Liver (tissue), 9 donors: ENCODE results near the gene SHROOM2. TPM values are rescaled to one million over a fixed set of nuclear protein-coding genes. Genes with fewer than 3 reads are reported as not detected.

Experiments used
- DNase-seq: peaks from one replicate; pipeline ENCODE4 v3.0.0-alpha.2; 2017; ENCODE audit warnings: low spot score
- H3K27ac ChIP-seq, 2 donors: one replicate each; pipeline ENCODE4 v1.7.0; 2013; ENCODE audit warnings: inconsistent platforms in 2 of 2, low read length in 2 of 2, control low read depth in 1 of 2, low read depth in 1 of 2, mild to moderate bottlenecking in 1 of 2
- H3K27me3 ChIP-seq, 4 donors: one replicate each; pipeline versions ENCODE4 v1.6.1 to v1.7.0; 2013; ENCODE audit warnings: low read length in 3 of 4, inconsistent platforms in 1 of 4, mild to moderate bottlenecking in 1 of 4, moderate library complexity in 1 of 4; ENCODE audit not compliant: control insufficient read depth in 4 of 4, insufficient read depth in 4 of 4
- H3K36me3 ChIP-seq, 4 donors: one replicate each; pipeline versions ENCODE4 v1.6.1 to v1.7.0; 2013; ENCODE audit warnings: low read length in 3 of 4, mild to moderate bottlenecking in 3 of 4, low read depth in 1 of 4, moderate library complexity in 1 of 4; ENCODE audit not compliant: control insufficient read depth in 4 of 4, insufficient read depth in 3 of 4
- H3K4me1 ChIP-seq, 4 donors: one replicate each; pipeline versions ENCODE4 v1.6.1 to v1.7.0; 2013; ENCODE audit warnings: low read length in 3 of 4, mild to moderate bottlenecking in 3 of 4, moderate library complexity in 1 of 4; ENCODE audit not compliant: control insufficient read depth in 4 of 4, insufficient read depth in 4 of 4
- H3K4me3 ChIP-seq, 3 donors: one replicate each; pipeline versions ENCODE4 v1.6.1 to v1.7.0; 2013; ENCODE audit warnings: low read length in 3 of 3, control low read depth in 1 of 3, low read depth in 1 of 3, mild to moderate bottlenecking in 1 of 3
- H3K9ac ChIP-seq, 2 donors: one replicate each; pipeline ENCODE4 v1.7.0; 2013; ENCODE audit warnings: low read length in 2 of 2, mild to moderate bottlenecking in 2 of 2, moderate library complexity in 2 of 2, control low read depth in 1 of 2, low read depth in 1 of 2
- H3K9me3 ChIP-seq, 4 donors: one replicate each; pipeline versions ENCODE4 v1.6.1 to v1.7.0; 2013; ENCODE audit warnings: low read length in 3 of 4; ENCODE audit not compliant: control insufficient read depth in 4 of 4
- CTCF ChIP-seq: fragments of 150-350 bp; IDR thresholded peaks from 2 replicates; pipeline ENCODE4 v1.5.1; 2017; ENCODE audit warnings: improper control_type of control experiment, low read depth, low read length; ENCODE audit not compliant: missing input control
- FOXA1 ChIP-seq: IDR thresholded peaks from 2 replicates; pipeline ENCODE4 v1.6.1; 2016; ENCODE audit warnings: antibody characterized with exemption
- GABPA ChIP-seq, 2 donors: IDR thresholded peaks in 1 of 2; conservative IDR thresholded peaks in 1 of 2; 2 replicates each; pipeline ENCODE4 v1.6.1; 2016; ENCODE audit warnings: antibody characterized with exemption in 2 of 2, mild to moderate bottlenecking in 1 of 2, moderate library complexity in 1 of 2
- HNF4A ChIP-seq, 2 donors: conservative IDR thresholded peaks; 2 replicates each; pipeline ENCODE4 v1.6.1; 2016; ENCODE audit warnings: antibody characterized with exemption in 2 of 2, mild to moderate bottlenecking in 2 of 2
- JUND ChIP-seq, 2 donors: IDR thresholded peaks; 2 replicates each; pipeline ENCODE4 v1.6.1; 2016; ENCODE audit warnings: antibody characterized with exemption in 2 of 2
- RAD21 ChIP-seq, 2 donors: IDR thresholded peaks; 2 replicates each; pipeline ENCODE4 v1.6.1; 2016; ENCODE audit warnings: antibody characterized with exemption in 2 of 2, mild to moderate bottlenecking in 2 of 2
- REST ChIP-seq: IDR thresholded peaks from 2 replicates; pipeline ENCODE4 v1.6.1; 2016; ENCODE audit warnings: antibody characterized with exemption, mild to moderate bottlenecking
- RXRA ChIP-seq, 2 donors: IDR thresholded peaks; 2 replicates each; pipeline ENCODE4 v1.6.1; 2017 to 2018; ENCODE audit warnings: antibody characterized with exemption in 2 of 2, mild to moderate bottlenecking in 1 of 2
- SP1 ChIP-seq: IDR thresholded peaks from 2 replicates; pipeline ENCODE4 v1.6.1; 2018; ENCODE audit warnings: antibody characterized with exemption, mild to moderate bottlenecking
- TAF1 ChIP-seq: conservative IDR thresholded peaks from 2 replicates; pipeline ENCODE4 v1.6.1; 2016; ENCODE audit warnings: antibody characterized with exemption, mild to moderate bottlenecking
- ZBTB33 ChIP-seq: IDR thresholded peaks from 2 replicates; pipeline ENCODE4 v1.6.1; 2016; ENCODE audit warnings: antibody characterized with exemption
- WGBS: extraction: QIAGEN DNeasy Blood & Tissue Kit; methylation state at CpG from one replicate; pipeline ENCODE4 v1.1.7; 2013; 5-methylcytosine and 5-hydroxymethylcytosine counted together
- polyA plus RNA-seq, 2 donors: library from polyadenylated mRNA; stranded (reverse) in 1 of 2; unstranded in 1 of 2; fragments of 200-250 nt in 1 of 2; fragments of >200 nt in 1 of 2; fragmentation: Nextera tagmentation in 1 of 2; extraction: Ambion mirVana in 1 of 2; gene quantifications; one replicate each; pipeline versions ENCODE4 v1.2.1 to v1.2.3, GENCODE V29; 2013 to 2015
- total RNA-seq, 2 donors: library from RNA; depleted of rRNA; stranded (reverse); fragments of >200 nt; gene quantifications; one replicate each; pipeline ENCODE4 v1.2.3, GENCODE V29; 2014
- donor health status: healthy.
- donor health status: healthy.
- donor health status: healthy.
- donor health status: healthy.
- donor health status: healthy.

SHROOM2 gene
- total and polyA plus RNA-seq, 4 donors, result 1.1 to 5.4 (median 3.6) TPM

GRCh38 chrX:9825966-9826365 lies 39.7 kb downstream of the SHROOM2 start:
- DNase-seq, result no peak
- 69% methylated on average over 8 of the region's 8 CpGs for WGBS
- TF ChIP-seq JUND (IDR thresholded peaks at IDR 0.05), result no peak
- no peak for TF ChIP-seq TAF1
- no peak for TF ChIP-seq RAD21 (IDR thresholded peaks at IDR 0.05)
- TF ChIP-seq RXRA (IDR thresholded peaks at IDR 0.05), result peak in 1 of 2 donors; percentile 6
- TF ChIP-seq GABPA (IDR thresholded peaks at IDR 0.05 in 1 of 2, conservative IDR thresholded peaks at IDR 0.05 in 1 of 2), result no peak
- TF ChIP-seq FOXA1, result no peak
- TF ChIP-seq HNF4A (conservative IDR thresholded peaks at IDR 0.05), result peak; percentile 21 to 64
- Histone ChIP-seq H3K4me3 (no peak overlapping the region), H3K27ac (no peak overlapping the region), H3K9me3 (no peaks in the 10 kb centered on the region), H3K9ac (no peak overlapping the region), H3K36me3 (no peaks in the 10 kb centered on the region), H3K4me1 (peaks cover 4 to 11% (median 7%) of the 10 kb centered on the region in 4 donors), H3K27me3 (no peaks in the 10 kb centered on the region)

- Histone ChIP-seq H3K27me3 (no peaks in the 10 kb centered on the region), H3K4me1 (peaks cover 4 to 9% (median 7%) of the 10 kb centered on the region in 4 donors), H3K4me3 (no peak overlapping the region), H3K9ac (no peak overlapping the region), H3K36me3 (no peaks in the 10 kb centered on the region), H3K9me3 (peaks cover 0 to 2% (median 0%) of the 10 kb centered on the region in 4 donors), H3K27ac (no peak overlapping the region)
- no peak for TF ChIP-seq TAF1
- no peak for TF ChIP-seq ZBTB33
- TF ChIP-seq REST, result no peak
- TF ChIP-seq SP1, result no peak
- TF ChIP-seq HNF4A (conservative IDR thresholded peaks at IDR 0.05), result no peak
- no peak for DNase-seq
- WGBS, result 91% methylated on average over 14 of the region's 14 CpGs
These were observed 43.4 kb downstream of the SHROOM2 start for GRCh38 chrX:9829308-9830267.

GRCh38 chrX:9832811-9833210 lies 46.6 kb downstream of the SHROOM2 start:
- WGBS, result 80% methylated on average over 6 of the region's 6 CpGs
- Histone ChIP-seq H3K4me1 (no peaks in the 10 kb centered on the region), H3K27ac (no peak overlapping the region), H3K4me3 (no peak overlapping the region), H3K27me3 (no peaks in the 10 kb centered on the region), H3K9ac (no peak overlapping the region), H3K9me3 (peaks cover 0 to 2% (median 0%) of the 10 kb centered on the region in 4 donors), H3K36me3 (no peaks in the 10 kb centered on the region)
- no peak for DNase-seq
- TF ChIP-seq CTCF, result no peak
- no peak for TF ChIP-seq RXRA (IDR thresholded peaks at IDR 0.05)
- no peak for TF ChIP-seq REST
